Measurements from ENCODE around the gene LYPD3. TPM values are rescaled to one million over a fixed set of nuclear protein-coding genes. Genes with fewer than 3 reads are reported as not detected.

Gene LYPD3
- total RNA-seq, 2 experiments from 2014 or later: not detected

- H3K36me3 ChIP-seq (ENCODE audit: insufficient read depth, low read length): no peaks in the 10 kb centered on the region
- TF ChIP-seq, protein P1, sequence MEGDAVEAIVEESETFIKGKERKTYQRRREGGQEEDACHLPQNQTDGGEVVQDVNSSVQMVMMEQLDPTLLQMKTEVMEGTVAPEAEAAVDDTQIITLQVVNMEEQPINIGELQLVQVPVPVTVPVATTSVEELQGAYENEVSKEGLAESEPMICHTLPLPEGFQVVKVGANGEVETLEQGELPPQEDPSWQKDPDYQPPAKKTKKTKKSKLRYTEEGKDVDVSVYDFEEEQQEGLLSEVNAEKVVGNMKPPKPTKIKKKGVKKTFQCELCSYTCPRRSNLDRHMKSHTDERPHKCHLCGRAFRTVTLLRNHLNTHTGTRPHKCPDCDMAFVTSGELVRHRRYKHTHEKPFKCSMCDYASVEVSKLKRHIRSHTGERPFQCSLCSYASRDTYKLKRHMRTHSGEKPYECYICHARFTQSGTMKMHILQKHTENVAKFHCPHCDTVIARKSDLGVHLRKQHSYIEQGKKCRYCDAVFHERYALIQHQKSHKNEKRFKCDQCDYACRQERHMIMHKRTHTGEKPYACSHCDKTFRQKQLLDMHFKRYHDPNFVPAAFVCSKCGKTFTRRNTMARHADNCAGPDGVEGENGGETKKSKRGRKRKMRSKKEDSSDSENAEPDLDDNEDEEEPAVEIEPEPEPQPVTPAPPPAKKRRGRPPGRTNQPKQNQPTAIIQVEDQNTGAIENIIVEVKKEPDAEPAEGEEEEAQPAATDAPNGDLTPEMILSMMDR (conservative IDR thresholded peaks at IDR 0.05; ENCODE audit: low read length): no peak
- TF ChIP-seq EZH2phosphoT487 (IDR thresholded peaks at IDR 0.05; ENCODE audit: borderline replicate concordance, low read depth, low read length): no peak
- no TSS peak for BruUV-seq (replicated peaks)
- no peak overlapping the region for H3K27ac ChIP-seq (ENCODE audit: low read depth, low read length, poor library complexity, severe bottlenecking)
- H3K4me1 ChIP-seq (ENCODE audit: insufficient read depth, low read length, poor library complexity, severe bottlenecking): no peaks in the 10 kb centered on the region
- no peaks in the 10 kb centered on the region for H3K9me2 ChIP-seq (ENCODE audit: insufficient read depth, low read length)
- POLR2A ChIA-PET: no interaction called here
- CTCF ChIA-PET (ENCODE audit: unreplicated experiment): no interaction called here
- intact Hi-C loops (cut with micrococcal nuclease; ENCODE audit: unreplicated experiment): no loop called here
- H2AFZ ChIP-seq (ENCODE audit: low read length): no peak overlapping the region
- no peaks in the 10 kb centered on the region for H4K20me1 ChIP-seq (ENCODE audit: insufficient read depth, low read length)
- DNase-seq (ENCODE audit: low spot score): no peak
- H3K79me2 ChIP-seq (ENCODE audit: insufficient read depth, low read depth, low read length): no peaks in the 10 kb centered on the region
- H3K9me3 ChIP-seq (ENCODE audit: low read length): no peaks in the 10 kb centered on the region
- H3K4me2 ChIP-seq (ENCODE audit: low read length): no peak overlapping the region
- no peak overlapping the region for H3K4me3 ChIP-seq (ENCODE audit: low read depth, low read length, poor library complexity, severe bottlenecking)
These were observed 44.5 kb downstream of the LYPD3 start for GRCh38 chr19:43420954-43421353.

DNA sequence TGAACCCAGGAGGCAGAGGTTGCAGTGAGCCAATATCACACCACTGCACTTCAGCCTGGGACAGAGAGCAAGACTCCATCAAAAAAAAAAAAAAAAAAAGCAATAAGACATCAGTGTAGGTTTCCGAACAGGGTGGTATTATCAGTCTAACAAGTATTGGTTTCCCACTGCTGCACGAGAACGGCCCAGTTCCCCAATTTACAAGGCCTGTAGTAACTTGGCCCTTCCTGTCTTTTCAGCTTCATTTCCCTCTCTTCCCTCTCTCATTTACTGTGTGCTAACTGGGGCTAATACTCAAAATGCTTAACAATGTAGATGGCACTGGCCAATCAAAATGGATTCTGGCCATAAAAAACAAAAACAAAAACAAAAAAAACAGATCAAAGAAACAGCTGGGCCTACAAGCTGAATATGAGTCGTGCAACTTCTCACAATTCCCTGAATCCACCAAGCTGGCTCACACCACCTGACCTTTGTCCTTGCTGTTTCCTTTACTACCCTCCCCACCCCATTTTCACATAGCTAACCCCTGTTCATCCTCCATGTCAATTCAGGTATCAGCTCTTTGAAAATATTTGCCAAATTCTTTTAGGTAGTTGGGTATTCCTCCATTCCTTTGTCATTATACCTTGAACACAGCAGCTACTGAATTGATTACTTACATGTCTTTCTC lies 48.3 kb downstream of the LYPD3 start:
- CTCF ChIA-PET (ENCODE audit: unreplicated experiment): no interaction called here
- Histone ChIP-seq H4K20me1 (ENCODE audit: insufficient read depth, low read length) (no peaks in the 10 kb centered on the region), H3K27ac (ENCODE audit: low read depth, low read length, poor library complexity, severe bottlenecking) (no peak overlapping the region), H3K79me2 (ENCODE audit: insufficient read depth, low read depth, low read length) (no peaks in the 10 kb centered on the region), H3K4me3 (ENCODE audit: low read depth, low read length, poor library complexity, severe bottlenecking) (no peak overlapping the region), H3K36me3 (ENCODE audit: insufficient read depth, low read length) (no peaks in the 10 kb centered on the region), H2AFZ (ENCODE audit: low read length) (no peak overlapping the region), H3K4me1 (ENCODE audit: insufficient read depth, low read length, poor library complexity, severe bottlenecking) (no peaks in the 10 kb centered on the region), H3K9me3 (ENCODE audit: low read length) (no peaks in the 10 kb centered on the region), H3K4me2 (ENCODE audit: low read length) (no peak overlapping the region), H3K9me2 (ENCODE audit: insufficient read depth, low read length) (no peaks in the 10 kb centered on the region)
- DNase-seq (ENCODE audit: low spot score): no peak
- intact Hi-C loops (cut with micrococcal nuclease; ENCODE audit: unreplicated experiment): no loop called here
- no TSS peak for BruUV-seq (replicated peaks)
- TF ChIP-seq, protein P1 (conservative IDR thresholded peaks at IDR 0.05; ENCODE audit: low read length): no peak
- no peak for TF ChIP-seq EZH2phosphoT487 (IDR thresholded peaks at IDR 0.05; ENCODE audit: borderline replicate concordance, low read depth, low read length)
- POLR2A ChIA-PET: no interaction called here

DNA sequence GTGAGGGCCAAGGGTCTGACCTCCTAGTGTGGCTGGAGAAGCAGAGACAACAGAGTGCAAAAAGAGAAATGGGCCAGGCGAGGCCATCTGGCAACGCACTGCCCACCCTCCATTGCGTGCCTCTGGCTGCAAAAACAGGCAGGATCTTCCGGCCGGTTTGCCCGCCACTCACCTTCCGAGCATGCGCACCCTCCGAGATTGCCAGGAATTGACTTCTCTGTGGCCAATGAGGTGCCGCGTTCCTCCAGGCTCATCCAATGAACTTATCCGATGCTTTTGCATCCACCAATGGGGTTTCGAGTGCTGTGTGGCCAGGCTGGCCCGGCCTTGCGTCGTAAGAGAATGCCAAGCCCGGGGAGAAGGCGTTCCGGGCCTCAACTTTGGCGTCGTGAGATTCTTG lies 50.9 kb downstream of the LYPD3 start, which contains the start of gene TEX101:
Gene TEX101, plus strand, starts transcription at position 337 of the 400 bp plus-strand sequence. CDS start 1,030 bp downstream, outside the sequence.
- no peaks in the 10 kb centered on the region for H4K20me1 ChIP-seq (ENCODE audit: insufficient read depth, low read length)
- BruUV-seq (replicated peaks): no TSS peak
- ChIA-PET CTCF (ENCODE audit: unreplicated experiment) (no interaction called here), POLR2A (no interaction called here)
- H3K9me3 ChIP-seq (ENCODE audit: low read length): no peaks in the 10 kb centered on the region
- TF ChIP-seq EZH2phosphoT487 (IDR thresholded peaks at IDR 0.05; ENCODE audit: borderline replicate concordance, low read depth, low read length): no peak
- TF ChIP-seq, protein P1 (conservative IDR thresholded peaks at IDR 0.05; ENCODE audit: low read length): no peak
- H3K79me2 ChIP-seq (ENCODE audit: insufficient read depth, low read depth, low read length): no peaks in the 10 kb centered on the region
- H2AFZ ChIP-seq (ENCODE audit: low read length): no peak within 1 kb of the TSS
- intact Hi-C loops (cut with micrococcal nuclease; ENCODE audit: unreplicated experiment): no loop called here
- H3K4me1 ChIP-seq (ENCODE audit: insufficient read depth, low read length, poor library complexity, severe bottlenecking): no peaks in the 10 kb centered on the region
- DNase-seq (ENCODE audit: low spot score): no peak
- no peak within 1 kb of the TSS for H3K27ac ChIP-seq (ENCODE audit: low read depth, low read length, poor library complexity, severe bottlenecking)
- no peaks in the 10 kb centered on the region for H3K36me3 ChIP-seq (ENCODE audit: insufficient read depth, low read length)
- no peaks in the 10 kb centered on the region for H3K9me2 ChIP-seq (ENCODE audit: insufficient read depth, low read length)
- no peak within 1 kb of the TSS for H3K4me2 ChIP-seq (ENCODE audit: low read length)
- H3K4me3 ChIP-seq (ENCODE audit: low read depth, low read length, poor library complexity, severe bottlenecking): no peak within 1 kb of the TSS

All from OCI-LY7 (cell line).